Activated gamma-delta T cell (primary cell): ENCODE measurements around the gene GPHB5.
"Not testable (repeated sequence)": the region's sequence is repeated elsewhere in the genome, so short reads cannot be mapped to it uniquely, and the experiment has no call there.

ENCODE experiments used
- DNase-seq: peaks from one replicate; lab custom pipeline; 2025; lab: John Stamatoyannopoulos, UW

GPHB5 gene

GRCh38 chr14:63295231-63295685 lies 23.5 kb downstream of the GPHB5 start:
- no peak for DNase-seq

GRCh38 chr14:63292805-63293204 lies 25.9 kb downstream of the GPHB5 start:
- DNase-seq: no peak

- DNase-seq: no peak
Observed at GRCh38 chr14:63290741-63291430, 27.8 kb downstream of the GPHB5 start.

- DNase-seq: no peak
Observed at GRCh38 chr14:63288853-63289252, 29.9 kb downstream of the GPHB5 start.

GRCh38 chr14:63287666-63288483 lies 30.9 kb downstream of the GPHB5 start:
- no peak for DNase-seq

GRCh38 chr14:63286071-63286470 lies 32.7 kb downstream of the GPHB5 start:
- no peak for DNase-seq

- DNase-seq: no peak
Observed at GRCh38 chr14:63283884-63284248, 34.9 kb downstream of the GPHB5 start.

- DNase-seq: no peak
Observed at GRCh38 chr14:63282997-63283883, 35.5 kb downstream of the GPHB5 start.

GRCh38 chr14:63279933-63280332 lies 38.8 kb downstream of the GPHB5 start:
- DNase-seq: not testable (repeated sequence)

- no peak for DNase-seq
Observed at GRCh38 chr14:63277591-63278183, 41.0 kb downstream of the GPHB5 start.

- DNase-seq: no peak
Observed at GRCh38 chr14:63276492-63277342, 42.0 kb downstream of the GPHB5 start.

- no peak for DNase-seq
Observed at GRCh38 chr14:63276016-63276415, 42.7 kb downstream of the GPHB5 start.

GRCh38 chr14:63275611-63276010 lies 43.1 kb downstream of the GPHB5 start:
- no peak for DNase-seq

GRCh38 chr14:63273717-63274655 lies 44.7 kb downstream of the GPHB5 start:
- DNase-seq: no peak

GRCh38 chr14:63273129-63273528 lies 45.6 kb downstream of the GPHB5 start:
- no peak for DNase-seq

- no peak for DNase-seq
Observed at GRCh38 chr14:63269561-63270225, 49.0 kb downstream of the GPHB5 start.

- DNase-seq: no peak
Observed at GRCh38 chr14:63268771-63269170, 50.0 kb downstream of the GPHB5 start.

- no peak for DNase-seq
Observed at GRCh38 chr14:63267171-63267570, 51.6 kb downstream of the GPHB5 start.

- DNase-seq: no peak
Observed at GRCh38 chr14:63266106-63266505, 52.6 kb downstream of the GPHB5 start.
